GM18858 (cell line): ENCODE results near the gene KCNE2.
"Not testable (repeated sequence)": the region's sequence is repeated elsewhere in the genome, so short reads cannot be mapped to it uniquely, and the experiment has no call there.

ENCODE experiments used
- ATAC-seq: cut with Tn5 transposase; IDR thresholded peaks from one replicate; pipeline ENCODE4 v1.9.1; 2021; ENCODE audit not compliant: unreplicated experiment

KCNE2 gene

GRCh38 chr21:34406102-34406501 is 42.3 kb downstream of the KCNE2 start:
- ATAC-seq, result not testable (repeated sequence)

GRCh38 chr21:34406676-34407075 is 42.9 kb downstream of the KCNE2 start:
- not testable (repeated sequence) for ATAC-seq

GRCh38 chr21:34407294-34407693 is 43.5 kb downstream of the KCNE2 start:
- not testable (repeated sequence) for ATAC-seq

- ATAC-seq, result not testable (repeated sequence)
Measured at GRCh38 chr21:34417448-34418077, 53.8 kb downstream of the KCNE2 start.
